ENCODE measurements around the gene MTAP. TPM values are rescaled to one million over a fixed set of nuclear protein-coding genes. Genes with fewer than 3 reads are reported as not detected.

Gene MTAP
- total RNA-seq, 2 experiments from 2014 or later: 70.2 to 73.9 TPM

GRCh38 chr9:21856301-21857094, 54.1 kb downstream of the MTAP start:
- DNase-seq: no peak
- ChIA-PET CTCF (no interaction called here), POLR2A (no interaction called here)
- no peak for ATAC-seq
- no peak overlapping the region for H3K27ac Mint-ChIP-seq
- H3K27me3 Mint-ChIP-seq: no peaks in the 10 kb centered on the region
- intact Hi-C loops (cut with micrococcal nuclease): no loop called here
- no peak for TF ChIP-seq CTCF (IDR thresholded peaks at IDR 0.05)
- peaks cover 11% of the 10 kb centered on the region for H3K4me1 Mint-ChIP-seq (ENCODE audit: low read depth)
- H3K36me3 Mint-ChIP-seq (ENCODE audit: low read depth): peaks cover 66% of the 10 kb centered on the region
- no peaks in the 10 kb centered on the region for H3K9me3 Mint-ChIP-seq
- H3K4me3 Mint-ChIP-seq: no peak overlapping the region

DNA sequence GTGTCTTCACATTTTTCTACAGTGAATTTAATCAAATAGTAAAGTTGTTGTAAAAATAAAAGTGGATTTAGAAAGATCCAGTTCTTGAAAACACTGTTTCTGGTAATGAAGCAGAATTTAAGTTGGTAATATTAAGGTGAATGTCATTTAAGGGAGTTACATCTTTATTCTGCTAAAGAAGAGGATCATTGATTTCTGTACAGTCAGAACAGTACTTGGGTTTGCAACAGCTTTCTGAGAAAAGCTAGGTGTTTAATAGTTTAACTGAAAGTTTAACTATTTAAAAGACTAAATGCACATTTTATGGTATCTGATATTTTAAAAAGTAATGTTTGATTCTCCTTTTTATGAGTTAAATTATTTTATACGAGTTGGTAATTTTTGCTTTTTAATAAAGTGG, 60.4 kb downstream of the MTAP start:
- Mint-ChIP-seq H3K27ac (no peak overlapping the region), H3K27me3 (no peaks in the 10 kb centered on the region), H3K36me3 (ENCODE audit: low read depth) (peaks cover 67% of the 10 kb centered on the region), H3K4me1 (ENCODE audit: low read depth) (no peaks in the 10 kb centered on the region), H3K4me3 (no peak overlapping the region), H3K9me3 (no peaks in the 10 kb centered on the region)
- intact Hi-C loops (cut with micrococcal nuclease): no loop called here
- CTCF ChIA-PET: no interaction called here
- ATAC-seq (no peak), DNase-seq (no peak)
- TF ChIP-seq CTCF (IDR thresholded peaks at IDR 0.05): no peak
- POLR2A ChIA-PET: interaction anchor here (0.6 kb wide), 1 partner anchor 13 kb away, joined by 3 read pairs; no protein-coding TSS in a partner anchor

GRCh38 chr9:21864505-21864904, 62.1 kb downstream of the MTAP start:
- no peak for TF ChIP-seq CTCF (IDR thresholded peaks at IDR 0.05)
- intact Hi-C loops (cut with micrococcal nuclease): no loop called here
- DNase-seq (no peak), ATAC-seq (no peak)
- ChIA-PET POLR2A (no interaction called here), CTCF (no interaction called here)
- Mint-ChIP-seq H3K4me3 (no peak overlapping the region), H3K36me3 (ENCODE audit: low read depth) (peaks cover 54% of the 10 kb centered on the region), H3K9me3 (no peaks in the 10 kb centered on the region), H3K27me3 (no peaks in the 10 kb centered on the region), H3K4me1 (ENCODE audit: low read depth) (no peaks in the 10 kb centered on the region), H3K27ac (no peak overlapping the region)

DNA sequence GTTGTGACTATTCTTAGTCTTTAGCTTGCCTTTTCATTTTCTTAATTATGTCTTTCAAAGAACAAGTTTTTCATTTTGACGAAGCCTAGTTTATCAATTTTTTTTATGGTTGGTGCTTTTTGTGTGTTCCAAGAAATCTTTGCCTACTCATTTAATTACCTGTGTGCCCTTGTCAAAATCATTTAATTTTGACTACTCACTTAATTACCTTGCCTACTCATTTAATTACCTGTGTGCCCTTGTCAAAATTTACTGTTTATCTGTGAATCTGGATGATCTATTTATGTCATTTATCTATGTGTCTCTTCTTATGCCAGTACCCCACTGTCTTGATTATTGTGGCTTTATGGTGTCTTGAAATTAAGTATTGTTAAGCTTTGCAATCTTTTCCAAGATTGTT, 63.9 kb downstream of the MTAP start:
- H3K27ac Mint-ChIP-seq: no peak overlapping the region
- H3K4me1 Mint-ChIP-seq (ENCODE audit: low read depth): no peaks in the 10 kb centered on the region
- TF ChIP-seq CTCF (IDR thresholded peaks at IDR 0.05): no peak
- H3K9me3 Mint-ChIP-seq: no peaks in the 10 kb centered on the region
- no peak for DNase-seq
- CTCF ChIA-PET: no interaction called here
- no peak overlapping the region for H3K4me3 Mint-ChIP-seq
- intact Hi-C loops (cut with micrococcal nuclease): no loop called here
- no peak for ATAC-seq
- H3K27me3 Mint-ChIP-seq: no peaks in the 10 kb centered on the region
- H3K36me3 Mint-ChIP-seq (ENCODE audit: low read depth): peaks cover 44% of the 10 kb centered on the region
- POLR2A ChIA-PET: no interaction called here

DNA sequence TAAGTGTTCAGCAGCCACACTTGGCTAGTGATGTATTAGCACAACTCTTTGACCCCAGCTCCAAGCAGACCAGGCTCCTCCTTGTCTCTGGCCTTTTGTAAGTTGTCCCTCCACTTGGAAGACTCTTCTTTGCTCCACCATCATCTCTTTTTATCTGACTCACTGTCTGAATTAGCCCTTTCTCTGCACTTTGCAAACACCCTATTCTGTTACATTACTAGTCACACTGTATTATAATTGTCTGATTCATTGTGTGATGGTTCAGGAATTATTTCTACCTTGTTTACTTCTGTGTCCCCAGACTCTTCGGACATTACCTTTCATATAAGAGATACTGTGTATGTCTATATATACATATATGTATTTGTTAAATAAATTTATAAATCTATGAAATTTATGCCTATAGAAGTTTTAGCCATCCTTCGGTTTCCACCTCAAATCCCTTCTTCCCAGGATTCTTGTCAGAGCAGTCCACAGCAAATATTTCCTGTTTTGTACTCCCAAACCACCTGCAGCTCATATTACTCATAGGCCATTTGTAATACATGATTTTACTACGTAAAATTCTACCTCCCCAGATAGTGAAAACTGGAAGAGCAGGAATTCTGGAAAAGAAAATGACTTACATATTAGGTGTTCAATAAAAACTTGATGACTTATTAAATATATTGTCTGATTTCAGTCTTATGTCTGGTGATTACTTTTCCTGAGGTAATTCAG, 69.0 kb downstream of the MTAP start:
- ChIA-PET CTCF (interaction anchor here (1.2 kb wide), 1 partner anchor 57 kb away, joined by 3 read pairs; no protein-coding TSS in a partner anchor), POLR2A (no interaction called here)
- peaks cover 13% of the 10 kb centered on the region for H3K9me3 Mint-ChIP-seq
- DNase-seq (no peak), ATAC-seq (no peak)
- TF ChIP-seq CTCF (IDR thresholded peaks at IDR 0.05): no peak
- H3K27me3 Mint-ChIP-seq: no peaks in the 10 kb centered on the region
- no peak overlapping the region for H3K27ac Mint-ChIP-seq
- intact Hi-C loops (cut with micrococcal nuclease): no loop called here
- no peak overlapping the region for H3K4me3 Mint-ChIP-seq
- peaks cover 45% of the 10 kb centered on the region for H3K36me3 Mint-ChIP-seq (ENCODE audit: low read depth)
- H3K4me1 Mint-ChIP-seq (ENCODE audit: low read depth): no peaks in the 10 kb centered on the region

All from activated CD8-positive, alpha-beta T cell treated with anti-CD3 and anti-CD28 coated beads for 36 hours (primary cell).